Tibial nerve (tissue), 4 donors: ENCODE results near the gene FBXW7. TPM values are rescaled to one million over a fixed set of nuclear protein-coding genes. Genes with fewer than 3 reads are reported as not detected.

Source experiments
- DNase-seq, 2 donors: peaks; one replicate each; pipeline ENCODE4 v3.0.0-alpha.2; 2019; ENCODE audit warnings: low spot score in 2 of 2
- H3K27ac ChIP-seq, 4 donors: fragments of 200-600 bp; sonication (generic) in 3 of 4; one replicate each; pipeline ENCODE4 v1.5.1; 2017 to 2019; ENCODE audit warnings: mild to moderate bottlenecking in 1 of 4
- H3K27me3 ChIP-seq, 2 donors: fragments of 200-600 bp; sonication (generic) in 1 of 2; one replicate each; pipeline versions ENCODE4 v1.5.1 to v1.6.0; 2017 to 2019
- H3K36me3 ChIP-seq, 3 donors: fragments of 200-600 bp; sonication (generic); one replicate each; pipeline ENCODE4 v1.5.1; 2018 to 2019
- H3K4me1 ChIP-seq, 4 donors: fragments of 200-600 bp; sonication (generic) in 3 of 4; one replicate each; pipeline ENCODE4 v1.5.1; 2017 to 2019
- H3K4me3 ChIP-seq, 4 donors: fragments of 200-600 bp; sonication (generic) in 3 of 4; one replicate each; pipeline ENCODE4 v1.5.1; 2017 to 2019; ENCODE audit warnings: mild to moderate bottlenecking in 1 of 4, moderate library complexity in 1 of 4
- H3K9me3 ChIP-seq, 4 donors: fragments of 200-600 bp; sonication (generic) in 3 of 4; one replicate each; pipeline ENCODE4 v1.5.1; 2017 to 2019
- EP300 ChIP-seq, 2 donors: sonication (generic); formaldehyde crosslinking; IDR thresholded peaks; one replicate each; pipeline ENCODE4 v1.6.1; 2017; ENCODE audit warnings: antibody characterized with exemption in 2 of 2, mild to moderate bottlenecking in 1 of 2
- POLR2A ChIP-seq, 2 donors: fragments of 450-650 bp; IDR thresholded peaks; one replicate each; pipeline ENCODE4 v1.6.1; 2017; ENCODE audit warnings: antibody characterized with exemption in 2 of 2, mild to moderate bottlenecking in 2 of 2, moderate library complexity in 2 of 2
- WGBS, 2 donors: methylation state at CpG; one replicate each; pipeline ENCODE4 v1.1.5; 2018; 5-methylcytosine and 5-hydroxymethylcytosine counted together
- total RNA-seq, 4 donors: library from RNA; depleted of rRNA; stranded (reverse); fragments of >200 nt; gene quantifications; one replicate each; pipeline ENCODE4 v1.1.0, GENCODE V29; 2016
- TF ChIP-seq, protein P1 (sequence below), 5 experiments: fragments of 200-600 bp in 3 of 5; fragments of 450-650 bp in 2 of 5; sonication (generic) in 3 of 5; IDR thresholded peaks; one replicate each; pipeline ENCODE4 v1.5.1; 2016 to 2019; ENCODE audit warnings: antibody characterized with exemption in 5 of 5, mild to moderate bottlenecking in 3 of 5, moderate library complexity in 2 of 5

Gene FBXW7
- total RNA-seq, 4 donors from 2014 or later: 40.8 to 85.7 (median 62.1) TPM

DNA sequence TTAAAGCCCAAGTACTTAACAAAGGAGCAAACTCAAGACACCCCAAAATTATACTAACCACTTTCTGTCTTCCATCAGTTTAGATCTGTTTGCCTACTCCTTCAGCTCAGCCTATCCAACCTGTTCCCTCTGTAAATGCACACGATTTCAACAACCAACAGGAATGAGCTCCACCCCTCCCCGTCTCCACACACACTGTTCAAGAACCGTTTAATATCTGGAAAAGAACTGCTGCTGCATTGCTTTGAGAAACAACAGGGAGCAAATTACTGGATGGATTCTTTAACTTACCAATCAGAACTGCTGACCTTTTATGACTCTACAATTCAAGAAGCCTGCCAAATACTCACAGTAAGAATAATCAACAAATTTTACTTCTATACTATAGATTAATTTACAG lies 87.0 kb downstream of the FBXW7 start:
- TF ChIP-seq POLR2A (IDR thresholded peaks at IDR 0.05) (no peak), EP300 (IDR thresholded peaks at IDR 0.05) (no peak)
- TF ChIP-seq, protein P1, sequence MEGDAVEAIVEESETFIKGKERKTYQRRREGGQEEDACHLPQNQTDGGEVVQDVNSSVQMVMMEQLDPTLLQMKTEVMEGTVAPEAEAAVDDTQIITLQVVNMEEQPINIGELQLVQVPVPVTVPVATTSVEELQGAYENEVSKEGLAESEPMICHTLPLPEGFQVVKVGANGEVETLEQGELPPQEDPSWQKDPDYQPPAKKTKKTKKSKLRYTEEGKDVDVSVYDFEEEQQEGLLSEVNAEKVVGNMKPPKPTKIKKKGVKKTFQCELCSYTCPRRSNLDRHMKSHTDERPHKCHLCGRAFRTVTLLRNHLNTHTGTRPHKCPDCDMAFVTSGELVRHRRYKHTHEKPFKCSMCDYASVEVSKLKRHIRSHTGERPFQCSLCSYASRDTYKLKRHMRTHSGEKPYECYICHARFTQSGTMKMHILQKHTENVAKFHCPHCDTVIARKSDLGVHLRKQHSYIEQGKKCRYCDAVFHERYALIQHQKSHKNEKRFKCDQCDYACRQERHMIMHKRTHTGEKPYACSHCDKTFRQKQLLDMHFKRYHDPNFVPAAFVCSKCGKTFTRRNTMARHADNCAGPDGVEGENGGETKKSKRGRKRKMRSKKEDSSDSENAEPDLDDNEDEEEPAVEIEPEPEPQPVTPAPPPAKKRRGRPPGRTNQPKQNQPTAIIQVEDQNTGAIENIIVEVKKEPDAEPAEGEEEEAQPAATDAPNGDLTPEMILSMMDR (IDR thresholded peaks at IDR 0.05): no peak

DNA sequence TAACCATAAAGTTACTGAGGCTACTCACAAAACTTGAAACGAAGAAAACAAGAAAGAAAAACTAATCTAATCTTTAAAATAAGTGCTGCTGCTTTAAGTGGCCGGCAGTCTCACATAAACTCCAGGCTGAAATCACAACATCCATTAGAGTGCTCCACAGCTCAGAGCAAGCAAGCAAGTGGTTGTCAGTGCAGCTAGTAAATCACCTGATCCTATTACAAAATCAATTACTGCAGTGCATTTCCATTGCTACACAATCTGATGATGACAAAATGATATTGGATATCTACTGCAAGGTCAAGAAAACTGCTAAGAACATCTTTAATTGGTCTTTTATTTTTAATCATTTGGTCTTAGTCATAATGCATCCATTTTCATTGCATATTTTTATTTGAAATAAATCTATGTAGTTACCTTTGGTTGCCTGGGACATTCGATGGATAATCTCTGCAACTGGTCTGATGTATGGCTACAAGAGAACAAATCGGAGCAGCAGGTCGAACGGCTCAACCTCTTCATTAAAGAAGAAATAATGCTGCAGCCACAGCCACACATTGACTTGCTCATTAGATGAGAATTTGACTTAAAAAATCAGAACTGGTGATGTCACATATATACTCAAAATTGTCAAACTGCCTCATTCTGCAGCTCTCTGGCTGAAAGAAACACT lies 87.7 kb downstream of the FBXW7 start:
- Histone ChIP-seq H3K36me3 (no peaks in the 10 kb centered on the region), H3K27me3 (no peaks in the 10 kb centered on the region), H3K4me3 (no peak overlapping the region), H3K27ac (no peak overlapping the region), H3K9me3 (no peaks in the 10 kb centered on the region), H3K4me1 (no peaks in the 10 kb centered on the region)
- DNase-seq: no peak
- TF ChIP-seq POLR2A (IDR thresholded peaks at IDR 0.05): no peak
- TF ChIP-seq EP300 (IDR thresholded peaks at IDR 0.05): no peak
- TF ChIP-seq, protein P1 (IDR thresholded peaks at IDR 0.05): no peak
- 90 to 92% methylated on average over 6 of the region's 6 CpGs for WGBS, 2 donors

More for the DNA sequence above, 87.0 kb downstream of the FBXW7 start:
- WGBS, 2 donors: 19 to 44% methylated on average over 3 of the region's 3 CpGs
- H3K27ac ChIP-seq: no peak overlapping the region
- H3K4me3 ChIP-seq: no peak overlapping the region
- no peaks in the 10 kb centered on the region for H3K4me1 ChIP-seq
- no peaks in the 10 kb centered on the region for H3K27me3 ChIP-seq
- H3K36me3 ChIP-seq: no peaks in the 10 kb centered on the region
- no peak for DNase-seq
- no peaks in the 10 kb centered on the region for H3K9me3 ChIP-seq

DNA sequence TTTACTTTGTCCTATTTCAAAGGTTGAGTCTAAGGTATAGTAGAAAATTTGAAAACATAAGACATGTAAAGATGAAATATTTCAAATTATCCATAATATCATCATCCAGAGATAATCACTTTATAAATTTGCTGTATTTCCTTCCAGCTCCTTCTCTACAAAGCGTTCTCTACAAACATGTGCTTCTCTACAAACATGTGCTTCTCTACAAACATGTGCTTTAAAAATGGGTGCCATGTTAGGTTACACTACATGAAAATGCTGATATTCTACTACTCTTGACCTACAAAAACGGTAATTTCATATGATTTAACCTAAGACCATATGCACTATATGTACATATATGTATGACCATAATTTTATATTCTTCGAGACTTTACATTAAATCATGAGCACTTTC lies 92.0 kb downstream of the FBXW7 start:
- H3K4me3 ChIP-seq: no peak overlapping the region
- H3K4me1 ChIP-seq: peaks cover 0 to 6% (median 0%) of the 10 kb centered on the region in 4 donors
- H3K27ac ChIP-seq: no peak overlapping the region
- H3K27me3 ChIP-seq: no peaks in the 10 kb centered on the region
- WGBS, 2 donors: 95 to 96% methylated on average over 3 of the region's 3 CpGs
- H3K9me3 ChIP-seq: no peaks in the 10 kb centered on the region
- H3K36me3 ChIP-seq: no peaks in the 10 kb centered on the region
- TF ChIP-seq, protein P1 (IDR thresholded peaks at IDR 0.05): no peak
- no peak for TF ChIP-seq EP300 (IDR thresholded peaks at IDR 0.05)
- TF ChIP-seq POLR2A (IDR thresholded peaks at IDR 0.05): no peak
- no peak for DNase-seq

DNA sequence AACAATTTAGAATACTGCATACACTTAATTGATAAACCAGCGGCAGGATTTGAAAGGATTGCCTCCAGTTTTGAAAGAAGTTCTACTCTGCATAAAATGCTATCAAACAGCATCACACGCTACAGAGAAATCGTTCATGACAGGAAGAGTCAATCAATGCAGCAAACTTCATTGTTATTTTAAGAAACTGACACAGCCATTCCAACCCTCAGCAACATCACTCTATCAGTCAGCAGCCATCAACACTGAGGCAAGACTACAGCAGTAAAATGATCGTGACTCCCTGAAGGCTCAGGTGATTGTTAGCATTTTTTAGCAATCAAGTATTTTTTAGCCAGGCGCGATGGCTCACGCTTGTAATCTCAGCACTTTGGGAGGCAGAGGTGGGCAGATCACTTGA lies 98.3 kb downstream of the FBXW7 start:
- H3K4me3 ChIP-seq: no peak overlapping the region
- 94 to 98% methylated on average over 7 of the region's 7 CpGs for WGBS, 2 donors
- H3K27ac ChIP-seq: no peak overlapping the region
- no peak for DNase-seq
- H3K27me3 ChIP-seq: no peaks in the 10 kb centered on the region
- H3K4me1 ChIP-seq: peaks cover 0 to 6% (median 0%) of the 10 kb centered on the region in 4 donors
- peaks cover 0 to 6% (median 0%) of the 10 kb centered on the region in 4 donors for H3K9me3 ChIP-seq
- H3K36me3 ChIP-seq: no peaks in the 10 kb centered on the region
- TF ChIP-seq EP300 (IDR thresholded peaks at IDR 0.05) (no peak), POLR2A (IDR thresholded peaks at IDR 0.05) (no peak)
- TF ChIP-seq, protein P1 (IDR thresholded peaks at IDR 0.05): no peak

DNA sequence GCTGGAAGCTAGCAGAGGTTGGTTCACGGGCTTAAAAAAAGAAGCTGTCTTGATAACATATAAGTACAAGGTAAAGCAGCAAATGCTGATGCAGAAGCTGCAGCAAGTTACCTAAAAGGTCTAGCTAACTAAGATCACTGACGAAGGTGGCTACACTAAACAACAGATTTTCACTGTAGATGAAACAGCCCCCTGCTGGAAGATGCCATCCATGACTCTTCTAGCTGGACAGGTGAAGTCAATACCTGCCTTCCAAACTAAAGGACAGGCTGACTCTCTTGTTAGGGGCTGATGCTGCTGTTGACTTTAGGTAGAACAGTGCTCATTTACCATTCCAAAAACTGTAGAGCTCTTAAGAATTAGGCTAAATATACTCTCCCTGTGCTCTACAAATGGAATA lies 99.5 kb downstream of the FBXW7 start:
- peaks cover 0 to 6% (median 0%) of the 10 kb centered on the region in 4 donors for H3K9me3 ChIP-seq
- no peak for DNase-seq
- 94 to 96% methylated on average over 2 of the region's 2 CpGs for WGBS, 2 donors
- H3K4me1 ChIP-seq: peaks cover 0 to 8% (median under 1%) of the 10 kb centered on the region in 4 donors
- no peaks in the 10 kb centered on the region for H3K36me3 ChIP-seq
- H3K27me3 ChIP-seq: no peaks in the 10 kb centered on the region
- TF ChIP-seq POLR2A (IDR thresholded peaks at IDR 0.05) (no peak), EP300 (IDR thresholded peaks at IDR 0.05) (no peak)
- TF ChIP-seq, protein P1 (IDR thresholded peaks at IDR 0.05): no peak
- H3K27ac ChIP-seq: no peak overlapping the region
- no peak overlapping the region for H3K4me3 ChIP-seq
